Measurements from ENCODE around the gene PTPRN2. TPM values are rescaled to one million over a fixed set of nuclear protein-coding genes. Genes with fewer than 3 reads are reported as not detected.

PTPRN2 gene
- total RNA-seq, 1 experiment from 2014 or later = 2.1 TPM

DNA sequence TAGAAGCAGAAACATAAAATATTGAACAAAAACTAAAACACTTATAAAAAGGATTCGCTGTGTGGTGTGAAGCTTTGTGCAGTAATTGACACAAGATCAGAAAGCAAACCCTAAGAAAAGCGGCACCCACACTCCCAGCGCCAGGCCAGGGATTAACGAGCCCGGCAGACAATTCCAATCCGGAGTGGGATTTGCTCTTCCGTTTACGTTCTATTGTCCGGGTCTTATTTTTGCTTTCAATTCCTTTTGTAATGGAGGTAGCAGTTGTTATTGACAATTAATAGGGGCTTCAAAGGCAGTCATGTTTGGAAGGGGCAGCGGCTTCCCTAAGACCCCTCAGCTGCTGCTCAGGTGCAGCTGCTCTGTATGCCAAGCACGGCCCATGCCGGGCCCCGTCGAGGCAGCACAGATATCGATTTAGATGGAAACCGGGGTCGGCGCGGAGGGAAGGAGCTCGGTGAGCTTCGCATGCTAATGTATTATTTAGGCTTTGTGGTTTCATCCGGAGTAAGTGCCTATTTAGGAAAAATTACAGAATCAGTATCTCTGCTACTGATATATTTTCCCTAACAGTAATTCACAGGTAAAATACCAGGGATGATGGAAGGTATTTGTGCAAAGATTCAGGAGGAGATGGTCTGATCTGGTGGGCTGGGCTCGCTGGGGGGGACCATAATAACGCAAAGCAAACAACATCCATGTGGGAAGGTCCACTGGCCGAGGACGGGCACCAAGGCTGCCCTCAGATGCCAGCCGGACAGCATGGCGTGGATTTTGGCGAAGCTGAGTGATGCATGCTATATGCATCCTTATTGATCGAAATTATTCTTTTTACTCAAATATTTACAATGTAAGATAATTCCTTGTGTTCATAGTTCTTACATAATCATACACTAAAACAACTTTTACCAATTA is 561.7 kb downstream of the PTPRN2 start:
- H3K27me3 ChIP-seq (ENCODE audit: insufficient read depth, low read length) = no peaks in the 10 kb centered on the region
- H3K4me2 ChIP-seq (ENCODE audit: low read length) = no peak overlapping the region
- ATAC-seq (no peak), DNase-seq (ENCODE audit: low read depth, low spot score) (no peak)
- ChIA-PET POLR2A (no interaction called here), RAD21 (ENCODE audit: low non-redundant PET in 1 of 2, low total read pairs in 2 of 2, uncharacterized antibody in 2 of 2, unreplicated experiment in 2 of 2) (no interaction called here), CTCF (no interaction called here)
- H3K9me2 ChIP-seq (ENCODE audit: insufficient read depth) = no peaks in the 10 kb centered on the region
- H3K9ac ChIP-seq (ENCODE audit: low read length) = no peak overlapping the region
- no peak overlapping the region for H2AFZ ChIP-seq (ENCODE audit: low read depth, low read length, poor library complexity, severe bottlenecking)
- TF ChIP-seq EZH2 (IDR thresholded peaks at IDR 0.05) (no peak), SP1 (IDR thresholded peaks at IDR 0.05; ENCODE audit: low read depth) (no peak), CEBPB (IDR thresholded peaks at IDR 0.05; ENCODE audit: low read depth) (no peak), SIN3A (IDR thresholded peaks at IDR 0.05; ENCODE audit: low read depth) (no peak)
- TF ChIP-seq, protein P1, sequence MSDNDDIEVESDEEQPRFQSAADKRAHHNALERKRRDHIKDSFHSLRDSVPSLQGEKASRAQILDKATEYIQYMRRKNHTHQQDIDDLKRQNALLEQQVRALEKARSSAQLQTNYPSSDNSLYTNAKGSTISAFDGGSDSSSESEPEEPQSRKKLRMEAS (IDR thresholded peaks at IDR 0.05) = no peak
- TF ChIP-seq, protein P2, sequence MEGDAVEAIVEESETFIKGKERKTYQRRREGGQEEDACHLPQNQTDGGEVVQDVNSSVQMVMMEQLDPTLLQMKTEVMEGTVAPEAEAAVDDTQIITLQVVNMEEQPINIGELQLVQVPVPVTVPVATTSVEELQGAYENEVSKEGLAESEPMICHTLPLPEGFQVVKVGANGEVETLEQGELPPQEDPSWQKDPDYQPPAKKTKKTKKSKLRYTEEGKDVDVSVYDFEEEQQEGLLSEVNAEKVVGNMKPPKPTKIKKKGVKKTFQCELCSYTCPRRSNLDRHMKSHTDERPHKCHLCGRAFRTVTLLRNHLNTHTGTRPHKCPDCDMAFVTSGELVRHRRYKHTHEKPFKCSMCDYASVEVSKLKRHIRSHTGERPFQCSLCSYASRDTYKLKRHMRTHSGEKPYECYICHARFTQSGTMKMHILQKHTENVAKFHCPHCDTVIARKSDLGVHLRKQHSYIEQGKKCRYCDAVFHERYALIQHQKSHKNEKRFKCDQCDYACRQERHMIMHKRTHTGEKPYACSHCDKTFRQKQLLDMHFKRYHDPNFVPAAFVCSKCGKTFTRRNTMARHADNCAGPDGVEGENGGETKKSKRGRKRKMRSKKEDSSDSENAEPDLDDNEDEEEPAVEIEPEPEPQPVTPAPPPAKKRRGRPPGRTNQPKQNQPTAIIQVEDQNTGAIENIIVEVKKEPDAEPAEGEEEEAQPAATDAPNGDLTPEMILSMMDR (IDR thresholded peaks at IDR 0.05 in 2 of 3, conservative IDR thresholded peaks at IDR 0.05 in 1 of 3; ENCODE audit: borderline replicate concordance in 1 of 3, insufficient read depth in 1 of 3, low read depth in 2 of 3, low read length in 2 of 3) = no peak
- TF ChIP-seq, protein P3, sequence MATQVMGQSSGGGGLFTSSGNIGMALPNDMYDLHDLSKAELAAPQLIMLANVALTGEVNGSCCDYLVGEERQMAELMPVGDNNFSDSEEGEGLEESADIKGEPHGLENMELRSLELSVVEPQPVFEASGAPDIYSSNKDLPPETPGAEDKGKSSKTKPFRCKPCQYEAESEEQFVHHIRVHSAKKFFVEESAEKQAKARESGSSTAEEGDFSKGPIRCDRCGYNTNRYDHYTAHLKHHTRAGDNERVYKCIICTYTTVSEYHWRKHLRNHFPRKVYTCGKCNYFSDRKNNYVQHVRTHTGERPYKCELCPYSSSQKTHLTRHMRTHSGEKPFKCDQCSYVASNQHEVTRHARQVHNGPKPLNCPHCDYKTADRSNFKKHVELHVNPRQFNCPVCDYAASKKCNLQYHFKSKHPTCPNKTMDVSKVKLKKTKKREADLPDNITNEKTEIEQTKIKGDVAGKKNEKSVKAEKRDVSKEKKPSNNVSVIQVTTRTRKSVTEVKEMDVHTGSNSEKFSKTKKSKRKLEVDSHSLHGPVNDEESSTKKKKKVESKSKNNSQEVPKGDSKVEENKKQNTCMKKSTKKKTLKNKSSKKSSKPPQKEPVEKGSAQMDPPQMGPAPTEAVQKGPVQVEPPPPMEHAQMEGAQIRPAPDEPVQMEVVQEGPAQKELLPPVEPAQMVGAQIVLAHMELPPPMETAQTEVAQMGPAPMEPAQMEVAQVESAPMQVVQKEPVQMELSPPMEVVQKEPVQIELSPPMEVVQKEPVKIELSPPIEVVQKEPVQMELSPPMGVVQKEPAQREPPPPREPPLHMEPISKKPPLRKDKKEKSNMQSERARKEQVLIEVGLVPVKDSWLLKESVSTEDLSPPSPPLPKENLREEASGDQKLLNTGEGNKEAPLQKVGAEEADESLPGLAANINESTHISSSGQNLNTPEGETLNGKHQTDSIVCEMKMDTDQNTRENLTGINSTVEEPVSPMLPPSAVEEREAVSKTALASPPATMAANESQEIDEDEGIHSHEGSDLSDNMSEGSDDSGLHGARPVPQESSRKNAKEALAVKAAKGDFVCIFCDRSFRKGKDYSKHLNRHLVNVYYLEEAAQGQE (IDR thresholded peaks at IDR 0.05; ENCODE audit: low read depth) = no peak
- H3K27ac ChIP-seq (ENCODE audit: low read depth, low read length) = no peak overlapping the region
- no peaks in the 10 kb centered on the region for H4K20me1 ChIP-seq (ENCODE audit: insufficient read depth)
- BruUV-seq (replicated peaks) = no TSS peak
- no peaks in the 10 kb centered on the region for H3K79me2 ChIP-seq (ENCODE audit: insufficient read depth, low read length)
- no peaks in the 10 kb centered on the region for H3K36me3 ChIP-seq (ENCODE audit: control insufficient read depth in 1 of 2, insufficient read depth in 2 of 2, low read length in 2 of 2)
- H3K4me1 ChIP-seq (ENCODE audit: control insufficient read depth in 1 of 2, insufficient read depth in 2 of 2, low read length in 2 of 2) = no peaks in the 10 kb centered on the region
- no peaks in the 10 kb centered on the region for H3K9me3 ChIP-seq (ENCODE audit: control insufficient read depth in 1 of 2, insufficient read depth in 1 of 2, low read depth in 1 of 2, low read length in 2 of 2)
- H3K4me3 ChIP-seq (replicated peaks in 1 of 2; ENCODE audit: low read depth in 1 of 2, low read length in 2 of 2) = no peak overlapping the region
- intact Hi-C loops (cut with micrococcal nuclease) = no loop called here
